NCI-H1105 treated with DMSO at 0.1 percent for 48 hours (cell line): ENCODE results near the gene SH3BP1.
"Not testable (repeated sequence)": the region's sequence is repeated elsewhere in the genome, so short reads cannot be mapped to it uniquely, and the experiment has no call there.

Source experiments
- DNase-seq: peaks from one replicate; lab custom pipeline; 2025; lab: John Stamatoyannopoulos, UW

SH3BP1 gene

DNA sequence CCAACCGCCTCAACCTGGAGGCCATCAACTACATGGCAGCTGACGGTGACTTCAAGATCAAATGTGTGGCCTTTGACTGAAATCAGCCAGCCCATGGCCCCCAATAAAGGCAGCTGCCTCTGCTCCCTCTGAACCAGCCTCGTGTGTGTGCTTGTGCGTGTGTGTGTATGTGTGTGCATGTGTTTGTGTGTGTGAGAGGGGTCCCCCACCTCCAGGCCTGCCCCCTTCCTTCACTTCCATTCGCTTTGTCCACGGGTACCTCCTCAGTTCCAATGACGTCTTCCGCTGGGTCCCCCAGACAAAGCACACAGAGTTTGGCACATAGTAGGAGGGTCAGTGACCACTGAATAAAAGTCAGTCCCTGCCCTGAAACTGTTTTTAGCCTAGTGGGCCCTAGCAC, 40.2 kb downstream of the SH3BP1 start:
- no peak for DNase-seq

DNA sequence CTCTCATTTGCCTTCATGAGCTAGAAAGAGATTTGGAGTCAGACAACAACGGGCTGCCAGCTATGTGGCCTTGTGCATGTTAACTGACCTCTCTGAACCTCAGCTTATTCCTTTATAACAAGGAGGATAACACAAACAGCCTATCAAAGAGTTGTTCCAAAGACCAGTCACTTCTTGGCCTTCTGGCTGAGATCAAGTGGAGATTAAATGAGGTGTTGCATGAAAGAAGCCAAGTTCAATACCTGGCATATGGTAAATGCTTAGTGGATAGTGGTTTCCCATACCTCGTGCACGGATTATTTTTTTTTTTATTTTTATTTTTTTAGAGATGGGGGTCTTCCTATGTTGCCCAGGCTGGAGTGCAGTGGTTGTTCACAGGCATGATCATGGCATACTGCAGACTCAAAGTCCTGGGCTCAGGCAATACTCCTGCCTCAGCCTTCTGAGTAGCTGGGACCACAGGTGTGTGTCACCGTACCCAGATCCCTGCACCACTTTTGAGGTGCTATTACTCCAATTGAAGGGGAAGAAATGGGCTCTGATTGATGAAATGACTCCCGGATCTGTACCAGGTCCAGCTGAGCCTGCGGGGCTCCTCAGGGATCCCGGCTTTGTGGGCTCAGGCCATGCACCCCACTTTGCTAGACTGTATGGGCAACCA, 40.9 kb downstream of the SH3BP1 start:
- DNase-seq = no peak

DNA sequence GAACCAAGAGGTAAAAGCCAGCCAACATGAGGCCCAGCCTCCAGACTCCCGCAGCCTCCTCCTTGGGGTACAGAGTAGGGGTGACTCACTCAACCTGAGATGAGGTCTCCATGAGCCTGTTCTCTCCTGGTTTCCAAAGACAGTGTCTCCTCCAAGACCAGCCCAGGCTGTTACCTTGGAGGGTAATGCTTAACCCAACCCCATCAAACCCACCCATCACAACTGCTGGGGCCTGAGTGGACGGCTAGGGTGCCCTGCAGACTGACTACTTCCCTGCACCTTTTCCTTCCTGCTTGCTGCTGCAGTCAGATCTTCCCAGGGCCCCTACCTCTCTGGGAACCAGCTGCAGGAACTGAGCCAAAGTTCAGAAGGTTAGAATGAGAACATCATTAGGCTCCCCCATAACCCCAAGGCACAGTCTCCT, 41.5 kb downstream of the SH3BP1 start:
- no peak for DNase-seq

DNA sequence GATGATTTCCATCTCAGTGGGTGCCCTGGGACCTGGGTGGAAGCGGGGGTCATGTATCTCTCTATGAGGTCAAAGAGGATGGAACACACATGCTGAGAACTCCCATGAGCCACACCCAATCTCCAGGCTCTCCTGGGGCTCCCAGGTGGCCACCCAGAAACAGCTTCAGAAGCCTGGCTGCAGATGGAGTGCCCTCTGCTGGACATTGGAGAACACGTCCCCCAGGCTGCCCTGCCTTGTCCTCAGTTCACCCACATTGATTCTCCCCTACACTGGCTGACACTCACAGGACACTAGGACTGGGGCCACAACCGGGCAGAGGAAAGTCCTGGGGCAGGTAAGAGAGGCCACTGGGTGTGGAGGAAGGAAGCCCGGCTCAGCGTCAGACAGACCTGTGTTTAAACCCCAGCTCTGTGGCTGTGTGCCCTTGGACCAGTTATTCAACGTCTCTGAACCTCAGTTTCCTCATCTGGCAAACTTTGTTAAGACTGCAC, 42.1 kb downstream of the SH3BP1 start:
- peak; percentile 26 for DNase-seq

DNA sequence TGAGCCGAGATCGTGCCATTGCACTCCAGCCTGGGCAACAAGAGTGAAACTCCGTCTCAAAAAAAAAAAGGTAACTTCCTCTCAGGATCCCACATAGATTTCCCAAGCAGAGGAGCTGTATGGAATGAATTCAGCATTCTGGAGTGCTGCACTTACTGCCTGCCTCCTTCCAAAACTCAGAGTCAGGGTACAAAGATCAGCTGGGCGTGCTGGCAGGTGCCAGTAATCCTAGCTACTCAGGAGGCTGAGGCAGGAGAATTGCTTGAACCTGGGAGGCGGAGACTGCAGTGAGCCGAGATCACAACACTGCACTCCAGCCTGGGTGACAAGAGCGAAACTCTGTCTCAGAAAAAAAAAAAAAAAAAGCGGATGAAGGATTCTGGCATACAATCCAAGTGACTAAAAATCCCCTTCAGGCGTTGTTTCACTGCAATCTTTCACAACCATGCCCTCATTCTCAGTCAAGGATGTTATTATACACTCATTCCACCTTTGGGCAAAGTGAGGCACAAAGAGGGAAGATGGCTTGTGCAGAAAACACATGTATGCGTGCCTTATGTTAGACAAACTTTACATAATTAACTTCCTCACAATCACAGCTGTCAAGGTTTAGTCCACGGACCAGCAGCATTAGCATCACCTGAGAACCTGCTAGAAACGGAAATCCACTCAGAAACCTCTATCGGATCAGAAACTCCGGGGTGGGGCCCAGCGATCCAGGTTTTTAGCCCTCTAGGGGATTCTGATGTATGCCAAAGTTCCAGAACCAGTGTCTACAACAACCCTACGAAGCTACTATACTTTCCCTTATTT, 45.5 kb downstream of the SH3BP1 start:
- DNase-seq = no peak

DNA sequence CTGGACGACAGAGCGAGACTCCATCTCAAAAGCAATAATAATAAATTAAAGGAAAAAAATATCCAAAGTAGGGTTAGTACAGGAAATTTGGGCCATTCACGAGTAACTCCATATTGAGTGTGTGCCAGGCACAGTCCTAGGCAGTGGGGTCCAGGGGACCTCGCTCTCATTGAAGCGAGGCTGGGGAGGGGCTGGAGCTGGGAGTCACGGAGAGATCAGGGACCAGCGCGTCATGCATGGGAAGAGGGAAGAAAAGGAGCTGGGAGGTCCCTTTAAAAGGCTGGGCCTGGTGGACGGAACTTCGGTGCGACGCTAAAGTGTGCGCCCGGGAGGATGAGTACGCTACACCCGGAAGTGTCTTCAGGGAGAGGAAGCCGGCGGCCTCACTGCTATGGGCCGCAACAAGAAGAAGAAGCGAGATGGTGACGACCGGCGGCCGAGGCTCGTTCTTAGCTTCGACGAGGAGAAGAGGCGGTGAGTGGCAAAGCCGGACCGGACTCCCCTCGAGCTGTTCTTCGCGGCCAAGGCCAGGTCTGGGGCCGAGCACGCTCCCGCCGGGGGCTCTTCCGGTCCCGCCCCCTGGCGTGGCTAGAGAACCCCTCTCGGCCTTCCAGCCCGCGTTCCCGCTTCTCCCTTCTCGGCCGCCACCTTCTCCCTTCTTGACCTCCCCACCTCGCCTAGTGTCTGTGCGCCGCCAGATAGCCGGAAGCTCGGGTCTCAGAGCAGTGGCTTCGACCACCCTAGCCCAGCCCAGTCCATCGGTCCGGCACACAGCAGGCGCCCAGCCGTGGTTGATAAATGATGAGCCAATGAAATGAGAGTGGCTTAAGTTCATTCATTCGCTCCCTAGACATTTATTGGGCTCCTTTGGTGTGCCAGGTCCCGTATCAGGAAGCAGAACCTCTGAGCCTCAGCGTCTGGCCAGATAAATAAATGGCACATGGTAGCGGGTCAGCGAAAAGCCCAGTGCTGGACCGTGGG, 46.8 kb downstream of the SH3BP1 start, which contains the start of gene NOL12:
Gene NOL12 (plus strand): TSS at position 342 of the 981 bp plus-strand sequence. CDS start 50 bp downstream, at position 392.
- DNase-seq = peak; percentile 69

DNA sequence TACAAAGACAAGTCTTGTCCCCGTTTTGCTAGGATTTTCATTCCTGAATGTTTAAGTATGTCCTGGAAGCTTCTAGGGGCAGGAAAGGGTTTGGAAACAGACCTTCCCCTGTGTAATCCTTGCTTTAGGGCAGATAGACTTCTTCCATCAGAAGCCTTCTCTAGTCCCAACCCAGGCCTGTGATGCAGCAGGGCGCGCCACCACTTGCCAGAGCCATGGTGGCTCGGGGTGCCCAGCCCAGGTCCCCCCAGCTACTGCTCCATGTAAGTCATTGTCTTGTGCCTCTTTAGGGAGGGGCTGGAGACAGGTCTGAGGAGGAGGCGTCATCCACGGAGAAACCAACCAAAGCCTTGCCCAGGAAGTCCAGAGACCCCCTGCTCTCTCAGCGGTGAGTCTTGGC, 50.9 kb downstream of the SH3BP1 start:
- DNase-seq = no peak

DNA sequence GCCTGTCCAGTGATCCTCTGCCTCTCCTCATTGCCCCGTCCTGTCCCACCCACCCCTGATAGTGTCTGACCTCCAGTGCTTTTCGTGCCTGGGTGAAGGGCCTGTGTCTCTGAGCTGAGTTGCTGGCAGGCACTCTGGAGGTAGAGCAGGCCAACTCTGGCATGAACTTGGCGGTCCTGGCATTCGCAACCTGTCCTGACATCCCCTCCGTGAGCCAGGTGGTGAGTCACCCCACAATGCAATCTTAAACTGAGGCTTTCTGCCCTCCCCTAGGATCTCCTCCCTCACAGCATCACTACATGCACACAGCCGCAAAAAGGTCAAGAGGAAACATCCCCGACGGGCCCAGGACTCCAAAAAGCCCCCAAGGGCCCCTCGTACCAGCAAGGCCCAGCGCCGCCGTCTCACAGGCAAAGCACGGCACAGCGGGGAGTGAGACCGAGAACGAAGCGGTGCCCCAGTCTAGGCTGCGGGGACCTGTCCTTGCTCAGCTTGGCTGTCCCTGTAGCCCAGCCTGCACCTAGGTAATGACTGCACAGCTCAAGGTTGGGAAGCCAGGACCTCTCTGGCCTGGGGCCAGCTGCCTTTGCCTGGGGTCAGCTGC, 51.5 kb downstream of the SH3BP1 start:
- DNase-seq = no peak

DNA sequence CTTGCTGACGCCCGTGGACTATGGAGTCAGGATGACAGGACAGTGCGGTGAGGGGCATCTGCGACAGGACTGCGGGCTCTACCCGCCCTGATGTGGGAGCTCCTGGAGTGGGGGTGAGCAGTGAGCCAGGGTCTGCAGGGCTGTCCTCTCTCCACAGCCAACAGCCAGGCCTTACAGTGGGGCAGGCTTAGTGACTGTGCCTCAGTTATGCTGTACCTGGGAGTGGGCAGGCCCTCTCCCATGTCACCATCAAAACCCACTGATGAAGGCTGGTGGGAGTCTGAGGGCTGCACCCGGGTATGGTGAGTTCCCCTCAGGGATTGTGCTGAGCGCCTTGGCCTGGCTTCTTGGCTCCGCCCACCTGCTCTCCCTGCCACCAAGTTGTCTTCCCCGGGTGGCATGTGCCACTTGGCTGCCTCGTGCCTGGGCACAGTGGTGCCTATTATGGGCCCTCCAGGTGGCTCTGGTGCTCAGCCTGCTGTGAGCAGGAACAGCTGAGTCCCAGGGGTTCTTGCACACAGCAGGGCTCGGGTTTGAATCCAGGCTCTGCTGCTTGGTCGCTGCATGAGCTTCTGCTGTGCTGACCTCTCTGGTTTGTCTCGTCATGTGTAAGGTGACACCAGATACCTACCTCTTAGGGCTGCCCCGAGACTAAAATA, 53.3 kb downstream of the SH3BP1 start:
- DNase-seq = no peak

DNA sequence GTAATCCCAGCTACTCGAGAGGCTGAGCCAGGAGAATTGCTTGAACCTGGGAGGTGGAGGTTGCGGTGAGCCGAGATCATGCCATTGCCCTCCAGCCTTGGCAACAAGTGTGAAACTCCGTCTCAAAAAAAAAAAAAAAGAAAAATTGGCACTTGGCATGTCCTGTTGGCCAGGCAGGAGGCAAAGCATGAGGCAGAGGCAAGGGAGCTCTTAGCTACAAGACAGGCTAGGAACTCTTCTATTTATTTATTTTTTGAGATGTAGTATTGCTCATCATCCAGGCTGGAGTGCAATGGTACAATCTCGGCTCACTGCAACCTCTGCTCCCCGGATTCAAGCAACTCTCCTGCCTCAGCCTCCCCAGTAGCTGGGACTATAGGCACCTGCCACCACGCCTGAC, 54.7 kb downstream of the SH3BP1 start:
- DNase-seq = not testable (repeated sequence)

DNA sequence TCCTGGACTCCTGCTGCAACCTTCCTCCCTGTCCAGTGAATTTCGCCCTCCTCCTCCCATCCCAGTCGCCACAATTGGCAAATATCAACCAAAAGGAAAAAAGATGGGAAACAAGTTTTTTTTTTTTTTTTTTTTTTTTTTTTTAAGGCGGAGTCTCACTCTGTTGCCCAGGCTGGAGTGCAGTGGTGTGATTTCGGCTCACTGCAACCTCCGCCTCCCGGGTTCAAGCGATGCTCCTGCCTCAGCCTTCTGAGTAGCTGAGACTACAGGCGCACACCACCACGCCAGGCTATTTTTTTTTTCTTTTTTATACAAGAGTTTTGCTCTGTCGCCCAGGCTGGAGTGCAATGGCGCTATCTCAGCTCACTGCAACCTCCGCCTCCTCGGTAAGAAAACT, 56.8 kb downstream of the SH3BP1 start:
- DNase-seq = not testable (repeated sequence)

DNA sequence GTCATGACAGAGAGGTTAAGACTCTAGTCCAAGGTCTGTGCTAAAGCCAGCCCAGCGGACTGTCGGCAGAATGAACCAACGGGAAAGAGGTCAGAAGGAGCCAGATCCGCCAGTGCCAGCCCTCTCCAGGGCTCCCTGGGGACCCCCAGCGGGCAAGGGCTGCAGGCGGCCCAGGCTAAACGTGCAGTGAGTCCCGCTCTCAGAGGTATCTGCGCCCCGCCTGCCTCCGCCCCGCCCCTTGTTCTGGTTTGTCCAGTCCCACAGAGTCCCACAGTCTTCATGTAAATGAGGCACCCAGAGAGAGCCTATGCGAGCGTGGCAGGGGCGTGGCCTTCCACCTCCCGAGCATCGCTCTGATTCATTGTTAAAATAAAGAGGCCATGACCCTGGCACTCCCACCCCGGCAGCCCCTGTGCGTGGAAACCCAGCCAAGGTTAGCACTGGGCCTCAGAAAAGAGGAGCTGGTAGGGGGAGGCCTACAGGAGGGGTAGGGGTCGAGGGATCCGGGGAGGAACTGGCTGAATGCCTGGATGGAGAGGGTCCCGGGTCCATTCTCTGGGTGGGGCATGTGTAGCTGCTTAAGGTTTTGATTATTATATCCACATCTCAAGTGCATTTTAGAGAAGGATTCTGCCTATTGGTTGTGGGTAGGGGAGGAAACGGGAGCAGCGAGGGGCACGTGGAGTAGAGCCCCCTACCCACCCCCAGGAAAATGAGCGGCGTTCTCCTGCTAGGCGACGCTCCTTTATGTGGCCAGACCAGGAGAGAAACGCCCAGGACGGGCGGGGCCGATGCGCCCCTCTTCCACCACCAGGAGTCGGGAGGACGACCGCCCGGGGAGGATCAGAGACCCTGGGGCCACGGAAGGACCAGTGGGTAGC, 57.4 kb downstream of the SH3BP1 start, which contains the start of gene TRIOBP:
Gene TRIOBP (plus strand): TSS at position 392 of the 881 bp plus-strand sequence. CDS start 4,318 bp downstream, outside the sequence.
- no peak for DNase-seq

DNA sequence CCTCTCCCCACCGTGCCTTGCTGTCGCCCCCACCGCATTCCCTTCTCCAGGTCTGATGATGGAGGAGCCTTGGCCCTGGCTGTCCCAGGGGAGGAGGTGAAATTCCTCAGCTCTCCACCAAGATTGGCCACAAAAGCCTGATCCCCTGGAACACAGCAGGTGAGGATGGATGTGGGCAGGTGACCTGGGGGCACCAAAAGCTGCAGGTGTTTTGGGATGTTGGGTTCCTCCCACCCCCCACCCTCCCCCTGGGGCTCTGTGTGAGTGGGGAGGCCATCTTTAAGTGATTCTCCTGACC, 58.0 kb downstream of the SH3BP1 start:
- no peak for DNase-seq

DNA sequence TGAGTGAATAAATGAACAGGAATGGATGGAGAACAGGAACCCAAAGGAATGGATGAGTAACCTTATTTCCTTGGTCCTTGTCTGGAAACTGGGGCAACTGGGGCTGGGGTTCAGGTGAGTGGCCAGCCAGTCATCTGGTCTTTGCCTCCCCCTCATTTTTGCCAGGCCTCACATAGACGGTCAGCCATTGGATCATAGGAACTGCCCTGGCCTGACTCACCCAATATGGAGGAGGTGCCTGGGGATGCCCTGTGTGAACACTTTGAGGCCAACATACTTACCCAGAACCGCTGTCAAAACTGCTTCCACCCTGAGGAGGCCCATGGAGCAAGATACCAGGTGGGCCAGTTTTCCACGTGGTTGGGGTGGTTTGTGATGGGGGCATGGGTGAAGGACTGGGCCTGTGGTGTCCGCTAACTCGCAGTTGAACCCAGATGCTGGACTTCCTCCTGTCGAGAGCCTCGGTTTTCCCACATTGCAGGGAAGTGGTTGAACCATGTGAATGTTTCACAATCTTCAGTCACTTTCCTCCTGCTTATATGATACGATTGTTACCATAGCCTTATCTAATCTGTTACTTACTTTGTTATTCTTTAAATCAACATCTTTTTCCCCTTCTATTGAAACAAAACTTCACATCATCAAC, 61.8 kb downstream of the SH3BP1 start:
- no peak for DNase-seq

DNA sequence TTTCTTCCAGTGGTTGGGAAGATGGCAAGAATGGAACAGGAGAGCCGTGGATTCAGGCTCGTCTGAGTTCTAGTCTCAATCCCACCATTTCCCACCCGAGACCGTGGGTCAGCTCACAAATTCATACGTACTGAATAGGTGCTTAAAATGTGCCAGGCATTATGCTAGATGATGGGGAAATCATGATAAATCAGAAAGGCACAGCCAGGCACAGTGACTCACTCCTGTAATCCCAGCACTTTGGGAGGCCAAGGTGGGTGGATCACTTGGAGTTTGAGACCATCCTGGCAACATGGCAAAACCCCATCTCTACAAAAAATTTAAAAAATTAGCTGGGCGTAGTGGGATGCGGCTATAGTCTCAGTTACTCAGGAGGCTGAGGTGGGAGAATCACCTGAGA, 64.4 kb downstream of the SH3BP1 start:
- DNase-seq = no peak

DNA sequence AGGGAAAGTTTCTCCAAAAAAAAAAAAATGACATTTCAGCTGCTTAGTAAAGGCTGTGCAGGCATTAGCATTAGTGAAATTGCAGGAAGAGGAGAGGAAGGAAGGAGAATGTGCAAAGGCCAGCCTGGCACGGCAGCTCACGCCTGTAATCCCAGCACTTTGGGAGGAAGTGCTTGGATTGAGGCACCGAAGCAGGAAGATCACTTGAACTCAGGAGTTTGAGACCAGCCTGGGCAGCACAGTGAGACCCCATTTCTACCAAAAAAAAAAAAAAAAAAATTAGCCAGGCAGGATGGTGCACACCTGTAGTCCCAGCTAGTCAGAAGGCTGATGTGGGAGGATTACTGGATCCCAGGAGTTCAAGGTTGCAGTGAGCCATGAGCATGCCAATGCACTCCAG, 65.2 kb downstream of the SH3BP1 start:
- DNase-seq = no peak

DNA sequence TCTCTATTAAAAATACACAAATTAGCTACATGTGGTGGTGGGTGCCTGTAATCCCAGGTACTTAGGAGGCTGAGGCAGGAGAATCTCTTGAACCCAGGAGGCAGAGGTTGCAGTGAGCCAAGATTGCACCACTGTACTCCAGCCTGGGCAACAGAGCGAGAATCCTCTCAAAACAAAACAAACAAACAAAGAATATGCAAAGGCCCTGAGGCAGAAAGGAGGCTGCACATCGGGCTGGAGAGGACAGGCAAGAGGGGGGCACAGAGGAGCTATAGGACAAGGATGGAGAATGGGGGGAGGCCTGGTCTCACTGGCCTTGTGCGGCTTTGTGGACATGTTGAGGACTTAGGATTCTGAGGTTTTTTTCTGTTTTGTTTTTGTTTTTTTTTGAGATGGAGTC, 65.7 kb downstream of the SH3BP1 start:
- no peak for DNase-seq
